WI38 (cell line): ENCODE data around the gene VTI1A.

Experiments used
- H3K4me3 ChIP-seq: 2 replicates; pipeline ENCODE4 v1.5.1; 2011; ENCODE audit warnings: low read depth, mild to moderate bottlenecking, control low read depth, low read length
- TF ChIP-seq, protein P1 (sequence below): IDR thresholded peaks from 2 replicates; pipeline ENCODE4 v1.5.1; 2012; ENCODE audit warnings: low read depth, mild to moderate bottlenecking, control low read depth, low read length

The VTI1A gene

DNA sequence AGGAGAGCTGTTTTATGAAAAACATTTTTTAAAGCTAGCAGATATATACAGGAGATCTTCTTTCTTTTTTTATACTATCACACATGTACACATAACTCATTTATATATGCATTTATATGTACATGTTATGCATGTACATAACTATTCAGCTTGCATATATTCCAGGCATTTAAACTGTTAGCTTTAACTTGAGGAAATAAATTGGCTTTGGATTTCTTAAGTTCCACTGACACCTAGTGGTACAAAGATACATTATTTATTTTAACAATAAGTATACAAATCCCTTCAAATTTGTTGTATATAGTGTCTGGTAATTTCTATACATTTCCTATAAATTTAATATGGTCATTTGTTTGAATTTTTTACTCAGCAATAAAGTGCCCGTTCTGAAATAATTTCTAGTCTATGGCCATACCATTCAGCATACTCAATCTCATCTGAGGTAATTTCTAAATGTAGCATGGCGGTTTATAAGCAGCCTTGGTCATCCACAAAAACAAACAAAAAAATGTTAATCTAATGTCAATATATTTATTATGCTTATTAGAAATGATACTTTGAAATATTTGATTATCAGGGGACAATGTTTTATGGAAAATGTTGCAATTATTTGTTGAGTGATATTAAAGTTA is 11.9 kb upstream of the VTI1A start:
- no peak overlapping the region for H3K4me3 ChIP-seq
- TF ChIP-seq, protein P1, sequence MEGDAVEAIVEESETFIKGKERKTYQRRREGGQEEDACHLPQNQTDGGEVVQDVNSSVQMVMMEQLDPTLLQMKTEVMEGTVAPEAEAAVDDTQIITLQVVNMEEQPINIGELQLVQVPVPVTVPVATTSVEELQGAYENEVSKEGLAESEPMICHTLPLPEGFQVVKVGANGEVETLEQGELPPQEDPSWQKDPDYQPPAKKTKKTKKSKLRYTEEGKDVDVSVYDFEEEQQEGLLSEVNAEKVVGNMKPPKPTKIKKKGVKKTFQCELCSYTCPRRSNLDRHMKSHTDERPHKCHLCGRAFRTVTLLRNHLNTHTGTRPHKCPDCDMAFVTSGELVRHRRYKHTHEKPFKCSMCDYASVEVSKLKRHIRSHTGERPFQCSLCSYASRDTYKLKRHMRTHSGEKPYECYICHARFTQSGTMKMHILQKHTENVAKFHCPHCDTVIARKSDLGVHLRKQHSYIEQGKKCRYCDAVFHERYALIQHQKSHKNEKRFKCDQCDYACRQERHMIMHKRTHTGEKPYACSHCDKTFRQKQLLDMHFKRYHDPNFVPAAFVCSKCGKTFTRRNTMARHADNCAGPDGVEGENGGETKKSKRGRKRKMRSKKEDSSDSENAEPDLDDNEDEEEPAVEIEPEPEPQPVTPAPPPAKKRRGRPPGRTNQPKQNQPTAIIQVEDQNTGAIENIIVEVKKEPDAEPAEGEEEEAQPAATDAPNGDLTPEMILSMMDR, result no peak

DNA sequence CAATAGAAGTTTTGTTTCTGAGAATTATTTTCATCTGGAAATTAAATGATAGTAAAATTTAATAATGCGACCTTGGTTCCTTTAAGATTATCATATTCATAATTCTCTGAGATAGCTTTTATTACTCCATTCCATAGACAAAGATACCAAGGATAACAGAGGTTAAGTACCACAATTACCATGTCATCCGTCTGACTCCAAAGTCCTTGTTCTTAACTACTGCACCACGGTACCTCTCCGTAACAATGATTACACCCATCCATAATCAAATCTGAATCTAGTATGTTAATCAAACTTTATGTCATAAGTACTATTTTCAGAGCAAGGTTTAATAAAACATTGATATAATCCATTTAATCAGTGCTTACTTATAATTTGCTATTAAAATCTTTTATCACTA is 8.7 kb upstream of the VTI1A start:
- H3K4me3 ChIP-seq, result no peak overlapping the region
- TF ChIP-seq, protein P1, result no peak

DNA sequence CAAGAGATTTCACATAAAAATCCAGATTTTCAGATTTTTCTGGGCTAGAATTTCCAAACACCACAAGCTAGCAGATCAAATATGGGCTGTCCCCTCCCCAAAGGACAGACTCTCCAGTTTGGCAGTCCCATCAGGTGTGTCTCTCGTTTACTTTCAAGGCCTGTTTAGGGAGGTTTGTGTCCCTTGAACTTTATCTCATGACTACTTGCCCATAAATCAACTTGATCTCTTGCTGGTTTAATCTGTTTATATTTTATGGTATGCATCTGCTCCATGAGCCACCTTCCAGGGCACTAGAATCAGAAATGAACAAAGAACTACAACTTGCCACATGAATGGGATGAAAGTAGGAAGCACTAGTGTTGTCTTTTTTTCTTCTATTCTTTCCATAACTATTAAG is 5.5 kb upstream of the VTI1A start:
- TF ChIP-seq, protein P1, result no peak
- no peak overlapping the region for H3K4me3 ChIP-seq

GRCh38 chr10:112442063-112442462 is 5.0 kb upstream of the VTI1A start:
- TF ChIP-seq, protein P1, result no peak
- no peak overlapping the region for H3K4me3 ChIP-seq

- TF ChIP-seq, protein P1, result no peak
- peak overlapping the region; percentile 97 for H3K4me3 ChIP-seq
These were observed 760 bp upstream of the VTI1A start for GRCh38 chr10:112446055-112446854.

GRCh38 chr10:112447620-112447928 is 559 bp downstream of the VTI1A start:
- peak overlapping the region; percentile 97 for H3K4me3 ChIP-seq
- TF ChIP-seq, protein P1, result no peak

GRCh38 chr10:112448888-112449287 is 1.9 kb downstream of the VTI1A start:
- TF ChIP-seq, protein P1, result no peak
- no peak overlapping the region for H3K4me3 ChIP-seq
